Activated CD8-positive, alpha-beta T cell treated with anti-CD3 and anti-CD28 coated beads for 36 hours (primary cell): ENCODE results near the gene TMEM235. TPM values are rescaled to one million over a fixed set of nuclear protein-coding genes. Genes with fewer than 3 reads are reported as not detected.

Experiments
- ATAC-seq: fragments of 200-7000 bp; cut with Tn5 transposase; one replicate; pipeline ENCODE4 v1.10.0; 2021; ENCODE audit warnings: mild to moderate bottlenecking, moderate library complexity
- CTCF ChIA-PET: fragments of 350-600 bp; sonication (Branson Sonifier 250); formaldehyde crosslinking; loops from one replicate; lab custom pipeline; 2021; ENCODE audit warnings: antibody characterized with exemption; lab: Charles Lee
- POLR2A ChIA-PET: fragments of 350-600 bp; sonication (Branson Sonifier 250); formaldehyde crosslinking; loops from one replicate; lab custom pipeline; 2021; ENCODE audit warnings: antibody characterized with exemption; lab: Charles Lee
- DNase-seq: peaks from one replicate; pipeline ENCODE4 v3.0.0-alpha.2; 2020
- H3K27ac Mint-ChIP-seq: one replicate; pipeline ENCODE4 v1.8.0; 2021; ENCODE audit warnings: mild to moderate bottlenecking, mixed read lengths
- H3K27me3 Mint-ChIP-seq: one replicate; pipeline ENCODE4 v1.8.0; 2021; ENCODE audit warnings: mixed read lengths
- H3K36me3 Mint-ChIP-seq: one replicate; pipeline ENCODE4 v1.8.0; 2021; ENCODE audit warnings: low read depth, mixed read lengths
- H3K4me1 Mint-ChIP-seq: one replicate; pipeline ENCODE4 v1.8.0; 2021; ENCODE audit warnings: low read depth, mixed read lengths
- H3K4me3 Mint-ChIP-seq: one replicate; pipeline ENCODE4 v1.8.0; 2021; ENCODE audit warnings: mild to moderate bottlenecking, moderate library complexity, mixed read lengths
- H3K9me3 Mint-ChIP-seq: one replicate; pipeline ENCODE4 v1.8.0; 2021; ENCODE audit warnings: mixed read lengths
- CTCF ChIP-seq: fragments of 200-600 bp; IDR thresholded peaks from one replicate; pipeline ENCODE4 v1.8.0; 2022; ENCODE audit warnings: antibody characterized with exemption, mild to moderate bottlenecking
- intact Hi-C: fragments of 100-400 bp; cut with micrococcal nuclease; formaldehyde crosslinking; loops from one replicate; pipeline ENCODE4 v1.10.0; 2022
- total RNA-seq, 2 experiments: library from RNA; stranded (reverse); gene quantifications; one replicate each; pipeline ENCODE4 v1.2.3, GENCODE V29; 2021

TMEM235 gene
- total RNA-seq, 2 experiments from 2014 or later, result not detected

GRCh38 chr17:78259192-78259554 lies 27.7 kb downstream of the TMEM235 start:
- ChIA-PET CTCF (interaction anchor here (0.6 to 3.5 kb wide), 5 partner anchors 9 to 174 kb away, joined by 3 to 15 read pairs (median 3); no protein-coding TSS in a partner anchor), POLR2A (no interaction called here)
- intact Hi-C loops, result no loop called here
- ATAC-seq, result no peak
- Mint-ChIP-seq H3K4me1 (peaks cover 32% of the 10 kb centered on the region), H3K27me3 (no peaks in the 10 kb centered on the region), H3K27ac (peak overlapping the region; percentile 25), H3K36me3 (no peaks in the 10 kb centered on the region), H3K9me3 (no peaks in the 10 kb centered on the region), H3K4me3 (peak overlapping the region; percentile 31)
- no peak for TF ChIP-seq CTCF
- DNase-seq, result no peak

- Mint-ChIP-seq H3K4me3 (no peak overlapping the region), H3K4me1 (peaks cover 24% of the 10 kb centered on the region), H3K9me3 (no peaks in the 10 kb centered on the region), H3K36me3 (no peaks in the 10 kb centered on the region), H3K27me3 (no peaks in the 10 kb centered on the region), H3K27ac (peak overlapping the region; percentile 69)
- peak; percentile 18 for ATAC-seq
- ChIA-PET CTCF (interaction anchor here (1.1 to 2.7 kb wide), 3 partner anchors 12 to 159 kb away, joined by 3 to 10 read pairs (median 8); no protein-coding TSS in a partner anchor), POLR2A (interaction anchor here (1.1 to 2.5 kb wide), 2 partner anchors 8 to 9 kb away, joined by 3 to 9 read pairs; no protein-coding TSS in a partner anchor)
- intact Hi-C loops, result no loop called here
- no peak for TF ChIP-seq CTCF
- peak; percentile 37 for DNase-seq
Observed at GRCh38 chr17:78263063-78263735, 31.8 kb downstream of the TMEM235 start.

GRCh38 chr17:78263736-78264340 lies 32.4 kb downstream of the TMEM235 start:
- no peak for DNase-seq

GRCh38 chr17:78264590-78264989 lies 33.2 kb downstream of the TMEM235 start:
- CTCF ChIA-PET, result no interaction called here
- no peak overlapping the region for H3K4me3 Mint-ChIP-seq
- POLR2A ChIA-PET, result interaction anchor here (0.6 kb wide), 1 partner anchor 115 kb away, joined by 3 read pairs; no protein-coding TSS in a partner anchor
- peak overlapping the region; percentile 10 for H3K27ac Mint-ChIP-seq
- DNase-seq (no peak), ATAC-seq (no peak)
- no peaks in the 10 kb centered on the region for H3K27me3 Mint-ChIP-seq
- H3K36me3 Mint-ChIP-seq, result no peaks in the 10 kb centered on the region
- H3K4me1 Mint-ChIP-seq, result peaks cover 20% of the 10 kb centered on the region
- TF ChIP-seq CTCF, result no peak
- no peaks in the 10 kb centered on the region for H3K9me3 Mint-ChIP-seq
- intact Hi-C loops, result no loop called here

More at GRCh38 chr17:78263736-78264340, 32.4 kb downstream of the TMEM235 start:
- intact Hi-C loops, result no loop called here
- no peaks in the 10 kb centered on the region for H3K36me3 Mint-ChIP-seq
- no peak for TF ChIP-seq CTCF
- ChIA-PET POLR2A (interaction anchor here (1.1 kb wide), 1 partner anchor 10 kb away, joined by 3 read pairs; no protein-coding TSS in a partner anchor), CTCF (interaction anchor here (2.2 to 2.7 kb wide), 2 partner anchors 13 to 159 kb away, joined by 8 to 10 read pairs; no protein-coding TSS in a partner anchor)
- no peak for ATAC-seq
- H3K9me3 Mint-ChIP-seq, result no peaks in the 10 kb centered on the region
- peaks cover 22% of the 10 kb centered on the region for H3K4me1 Mint-ChIP-seq
- H3K27me3 Mint-ChIP-seq, result no peaks in the 10 kb centered on the region
- no peak overlapping the region for H3K4me3 Mint-ChIP-seq
- H3K27ac Mint-ChIP-seq, result no peak overlapping the region

- ChIA-PET CTCF (no interaction called here), POLR2A (no interaction called here)
- no peak for DNase-seq
- H3K9me3 Mint-ChIP-seq, result no peaks in the 10 kb centered on the region
- H3K27ac Mint-ChIP-seq, result no peak overlapping the region
- TF ChIP-seq CTCF, result no peak
- H3K4me1 Mint-ChIP-seq, result peaks cover 15% of the 10 kb centered on the region
- ATAC-seq, result no peak
- H3K4me3 Mint-ChIP-seq, result no peak overlapping the region
- no peaks in the 10 kb centered on the region for H3K36me3 Mint-ChIP-seq
- no peaks in the 10 kb centered on the region for H3K27me3 Mint-ChIP-seq
- intact Hi-C loops, result no loop called here
Observed at GRCh38 chr17:78265121-78265520, 33.7 kb downstream of the TMEM235 start.
